ENCODE data around the gene S100B.

S100B gene

DNA sequence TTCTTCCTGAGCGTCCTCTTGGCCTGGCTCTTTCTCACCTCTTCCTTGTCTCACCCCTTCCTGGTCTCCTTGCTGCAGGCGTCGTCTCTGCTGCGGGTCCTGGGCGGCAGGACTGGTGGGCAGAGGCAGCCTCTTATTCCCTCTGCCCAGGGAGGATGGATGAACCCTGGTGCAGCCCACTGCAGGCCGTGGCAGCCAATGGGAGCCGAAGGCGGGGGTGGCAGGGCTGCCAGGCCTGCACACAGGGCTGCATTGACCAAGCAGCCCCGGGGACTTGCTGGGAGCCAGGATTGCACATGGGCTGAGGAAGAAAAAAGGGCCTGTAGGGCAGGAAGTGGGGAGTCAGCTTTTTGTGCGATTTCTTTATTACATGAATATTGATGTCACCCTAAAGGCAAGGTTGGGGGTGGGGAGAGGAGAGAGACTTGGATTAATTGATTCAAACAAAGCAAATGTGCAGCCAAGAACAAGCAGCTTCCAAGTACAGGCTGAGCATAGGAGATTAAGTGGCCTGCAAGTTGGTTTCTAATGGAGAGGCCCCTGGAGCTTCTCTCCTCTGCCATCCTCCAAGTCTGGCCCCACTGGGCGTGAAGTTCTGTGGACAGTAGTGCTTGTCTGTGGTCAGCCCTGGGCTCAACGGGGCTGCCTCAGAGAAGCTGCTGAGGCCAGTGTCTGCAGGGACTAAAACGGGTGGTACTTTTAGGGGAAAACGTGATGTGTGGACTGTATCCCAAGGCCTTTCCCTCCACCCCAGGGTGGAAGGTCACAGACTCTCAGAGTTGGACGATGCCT, at the start of gene S100B:
TSS of gene S100B (minus strand) at position 108 of the 792 bp plus-strand sequence. CDS start 2,667 bp downstream, outside the sequence.
- Histone ChIP-seq H3K4me3 (ENCODE audit: low read length) (no peak within 1 kb of the TSS), H3K9ac (ENCODE audit: low read depth, low read length) (no peak within 1 kb of the TSS), H3K36me3 (ENCODE audit: insufficient read depth, low read depth, low read length) (no peaks in the 10 kb centered on the region), H3K27ac (ENCODE audit: low read length) (no peak within 1 kb of the TSS), H3K27me3 (ENCODE audit: insufficient read depth, low read length) (no peaks in the 10 kb centered on the region), H3K9me3 (ENCODE audit: insufficient read depth, low read depth, low read length) (no peaks in the 10 kb centered on the region), H3K4me1 (ENCODE audit: insufficient read depth, low read length) (peaks cover 5% of the 10 kb centered on the region; the same call in 1 of the 2 replicates)

GRCh38 chr21:46651121-46651520, 46.2 kb upstream of the S100B start:
- H3K9ac ChIP-seq (ENCODE audit: low read depth, low read length), result no peak overlapping the region
- no peaks in the 10 kb centered on the region for H3K27me3 ChIP-seq (ENCODE audit: insufficient read depth, low read length)
- no peak overlapping the region for H3K4me3 ChIP-seq (ENCODE audit: low read length)
- H3K9me3 ChIP-seq (ENCODE audit: insufficient read depth, low read depth, low read length), result peaks cover 16% of the 10 kb centered on the region
- H3K4me1 ChIP-seq (ENCODE audit: insufficient read depth, low read length), result no peaks in the 10 kb centered on the region
- H3K36me3 ChIP-seq (ENCODE audit: insufficient read depth, low read depth, low read length), result peaks cover 96% of the 10 kb centered on the region
- H3K27ac ChIP-seq (ENCODE audit: low read length), result no peak overlapping the region

DNA sequence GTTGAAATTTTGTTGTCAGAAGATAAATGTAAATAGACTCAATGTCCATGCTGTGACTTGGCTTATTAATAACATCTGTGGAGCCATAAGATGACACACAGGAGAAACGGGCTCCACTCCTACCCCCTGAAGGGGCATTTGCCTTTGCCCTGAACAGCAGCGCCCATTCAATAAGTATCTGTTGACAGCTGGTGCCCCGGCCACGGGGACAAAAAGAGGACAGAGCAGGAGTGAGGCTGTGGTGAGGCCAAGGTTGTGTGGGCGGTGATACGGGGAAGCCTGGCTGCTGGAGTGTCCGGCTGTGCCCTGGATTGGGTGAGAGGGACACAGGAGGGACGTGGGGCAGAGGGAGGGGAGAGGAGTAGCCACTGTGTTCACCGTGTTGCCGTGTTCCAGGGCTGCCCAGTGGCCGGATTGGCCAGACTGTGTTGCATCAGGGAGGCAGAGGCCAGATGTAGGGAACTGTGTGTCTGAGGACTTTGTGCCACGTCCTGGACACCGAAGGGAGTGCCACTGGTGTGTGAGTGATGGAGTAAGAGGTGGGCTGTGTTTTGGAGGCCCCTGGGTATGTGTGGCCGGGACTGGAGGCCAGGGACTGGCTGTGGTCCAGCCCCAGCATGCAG, 45.7 kb upstream of the S100B start:
- H3K9me3 ChIP-seq (ENCODE audit: insufficient read depth, low read depth, low read length), result peaks cover 11% of the 10 kb centered on the region
- H3K9ac ChIP-seq (ENCODE audit: low read depth, low read length), result no peak overlapping the region
- H3K27ac ChIP-seq (ENCODE audit: low read length), result no peak overlapping the region
- peaks cover 96% of the 10 kb centered on the region for H3K36me3 ChIP-seq (ENCODE audit: insufficient read depth, low read depth, low read length)
- no peak overlapping the region for H3K4me3 ChIP-seq (ENCODE audit: low read length)
- H3K4me1 ChIP-seq (ENCODE audit: insufficient read depth, low read length), result no peaks in the 10 kb centered on the region
- no peaks in the 10 kb centered on the region for H3K27me3 ChIP-seq (ENCODE audit: insufficient read depth, low read length)

- no peaks in the 10 kb centered on the region for H3K4me1 ChIP-seq (ENCODE audit: insufficient read depth, low read length)
- no peaks in the 10 kb centered on the region for H3K27me3 ChIP-seq (ENCODE audit: insufficient read depth, low read length)
- H3K9me3 ChIP-seq (ENCODE audit: insufficient read depth, low read depth, low read length), result peaks cover under 1% of the 10 kb centered on the region
- no peak overlapping the region for H3K4me3 ChIP-seq (ENCODE audit: low read length)
- H3K36me3 ChIP-seq (ENCODE audit: insufficient read depth, low read depth, low read length), result peaks cover 96% of the 10 kb centered on the region
- H3K27ac ChIP-seq (ENCODE audit: low read length), result no peak overlapping the region
- no peak overlapping the region for H3K9ac ChIP-seq (ENCODE audit: low read depth, low read length)
Observed at GRCh38 chr21:46649356-46649755, 44.5 kb upstream of the S100B start.

- Histone ChIP-seq H3K9me3 (ENCODE audit: insufficient read depth, low read depth, low read length) (no peaks in the 10 kb centered on the region; the same call in none of the 2 replicates), H3K36me3 (ENCODE audit: insufficient read depth, low read depth, low read length) (peaks cover 96% of the 10 kb centered on the region), H3K4me3 (ENCODE audit: low read length) (no peak overlapping the region), H3K27me3 (ENCODE audit: insufficient read depth, low read length) (no peaks in the 10 kb centered on the region), H3K27ac (ENCODE audit: low read length) (no peak overlapping the region), H3K4me1 (ENCODE audit: insufficient read depth, low read length) (no peaks in the 10 kb centered on the region), H3K9ac (ENCODE audit: low read depth, low read length) (no peak overlapping the region)
Observed at GRCh38 chr21:46648539-46648938, 43.7 kb upstream of the S100B start.

- Histone ChIP-seq H3K9ac (ENCODE audit: low read depth, low read length) (no peak overlapping the region), H3K9me3 (ENCODE audit: insufficient read depth, low read depth, low read length) (no peaks in the 10 kb centered on the region; the same call in 1 of the 2 replicates), H3K27ac (ENCODE audit: low read length) (no peak overlapping the region), H3K27me3 (ENCODE audit: insufficient read depth, low read length) (no peaks in the 10 kb centered on the region), H3K36me3 (ENCODE audit: insufficient read depth, low read depth, low read length) (peaks cover 86% of the 10 kb centered on the region), H3K4me3 (ENCODE audit: low read length) (no peak overlapping the region), H3K4me1 (ENCODE audit: insufficient read depth, low read length) (no peaks in the 10 kb centered on the region)
Observed at GRCh38 chr21:46646541-46647154, 41.8 kb upstream of the S100B start.

DNA sequence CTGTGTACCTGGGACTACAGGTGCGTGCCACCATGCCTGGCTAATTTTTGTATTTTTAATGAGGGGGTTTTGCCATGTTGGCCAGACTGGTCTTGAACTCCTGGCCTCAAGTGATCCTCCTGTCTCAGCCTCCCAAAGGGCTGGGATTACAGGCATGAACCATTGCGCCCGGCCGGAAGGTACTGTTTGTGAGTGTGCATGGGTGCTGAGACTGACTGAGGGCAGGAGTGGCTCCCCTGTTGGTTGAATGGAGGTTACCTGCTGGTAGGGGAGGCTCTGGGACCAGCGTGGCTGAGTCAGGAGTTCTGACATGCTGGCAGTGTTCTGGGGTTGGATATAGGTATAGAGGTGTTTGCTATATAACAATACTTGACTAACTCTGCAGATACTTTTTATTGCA, 41.0 kb upstream of the S100B start:
- no peak overlapping the region for H3K27ac ChIP-seq (ENCODE audit: low read length)
- H3K9ac ChIP-seq (ENCODE audit: low read depth, low read length), result no peak overlapping the region
- H3K4me1 ChIP-seq (ENCODE audit: insufficient read depth, low read length), result no peaks in the 10 kb centered on the region
- peaks cover 88% of the 10 kb centered on the region for H3K36me3 ChIP-seq (ENCODE audit: insufficient read depth, low read depth, low read length)
- H3K9me3 ChIP-seq (ENCODE audit: insufficient read depth, low read depth, low read length), result no peaks in the 10 kb centered on the region; the same call in 1 of the 2 replicates
- H3K4me3 ChIP-seq (ENCODE audit: low read length), result no peak overlapping the region
- no peaks in the 10 kb centered on the region for H3K27me3 ChIP-seq (ENCODE audit: insufficient read depth, low read length)

DNA sequence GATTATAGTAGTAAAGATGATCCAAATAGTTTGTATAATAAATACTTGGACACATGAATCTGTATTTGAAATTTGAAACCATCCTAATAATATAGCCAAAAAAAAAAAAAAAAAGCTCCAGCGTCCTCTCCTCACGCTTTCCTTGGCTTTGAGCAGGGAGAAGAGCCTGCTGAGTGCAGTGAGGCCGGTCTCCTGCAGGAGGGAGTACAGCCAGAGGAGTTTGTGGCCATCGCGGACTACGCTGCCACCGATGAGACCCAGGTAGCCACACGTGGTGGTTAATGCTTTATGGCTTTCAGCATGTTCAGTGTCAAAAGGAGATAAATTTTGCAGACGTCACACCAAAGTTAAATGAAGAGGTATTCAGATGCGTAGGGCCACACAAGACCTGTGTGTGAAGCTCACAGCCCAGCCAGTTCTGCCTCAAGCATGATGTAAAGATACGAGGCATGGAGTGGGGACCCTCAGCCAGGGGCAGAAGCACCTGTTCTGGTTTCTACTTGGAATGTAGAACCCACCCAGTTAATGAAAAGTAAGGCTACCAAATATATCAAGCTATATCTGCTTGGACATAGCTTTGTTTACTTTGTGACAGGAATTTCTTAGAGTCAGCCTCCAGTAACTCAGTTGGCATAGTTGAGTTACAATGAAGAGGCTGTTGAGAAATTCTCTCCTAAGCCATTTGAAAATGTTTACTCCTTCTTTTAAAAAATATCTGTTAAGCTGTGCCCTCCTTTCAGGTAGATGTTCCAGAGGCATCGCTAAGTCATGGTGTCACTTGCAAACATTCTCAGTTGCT, 38.7 kb upstream of the S100B start:
- H3K4me3 ChIP-seq (ENCODE audit: low read length), result no peak overlapping the region
- no peaks in the 10 kb centered on the region for H3K27me3 ChIP-seq (ENCODE audit: insufficient read depth, low read length)
- peaks cover 69% of the 10 kb centered on the region for H3K36me3 ChIP-seq (ENCODE audit: insufficient read depth, low read depth, low read length)

DNA sequence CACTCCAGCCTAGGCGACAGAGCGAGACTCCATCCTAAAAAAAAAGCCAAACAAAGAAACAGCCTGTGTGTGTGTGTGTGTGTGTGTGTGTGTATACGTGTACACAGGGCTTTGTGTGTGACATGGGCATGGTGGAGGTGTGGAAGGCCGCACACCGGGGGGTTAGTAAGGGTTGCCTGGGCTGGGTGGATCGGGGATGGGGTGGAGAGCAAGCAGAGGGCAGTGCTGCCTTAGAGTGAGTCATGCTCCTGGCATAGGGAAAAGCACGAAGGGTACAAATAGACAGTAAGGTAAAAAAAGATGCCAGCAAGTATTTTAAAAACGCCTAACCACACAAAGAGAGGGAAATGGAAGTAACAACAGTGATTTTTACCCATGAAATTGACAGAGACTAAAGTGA, 36.8 kb upstream of the S100B start:
- peaks cover 68% of the 10 kb centered on the region for H3K36me3 ChIP-seq (ENCODE audit: insufficient read depth, low read depth, low read length)
- H3K4me1 ChIP-seq (ENCODE audit: insufficient read depth, low read length), result no peaks in the 10 kb centered on the region
- no peaks in the 10 kb centered on the region for H3K9me3 ChIP-seq (ENCODE audit: insufficient read depth, low read depth, low read length)
- no peak overlapping the region for H3K9ac ChIP-seq (ENCODE audit: low read depth, low read length)
- no peaks in the 10 kb centered on the region for H3K27me3 ChIP-seq (ENCODE audit: insufficient read depth, low read length)
- H3K4me3 ChIP-seq (ENCODE audit: low read length), result no peak overlapping the region
- no peak overlapping the region for H3K27ac ChIP-seq (ENCODE audit: low read length)

More for the DNA sequence above, 38.7 kb upstream of the S100B start:
- Histone ChIP-seq H3K9ac (ENCODE audit: low read depth, low read length) (no peak overlapping the region), H3K9me3 (ENCODE audit: insufficient read depth, low read depth, low read length) (no peaks in the 10 kb centered on the region; the same call in 1 of the 2 replicates), H3K27ac (ENCODE audit: low read length) (no peak overlapping the region), H3K4me1 (ENCODE audit: insufficient read depth, low read length) (no peaks in the 10 kb centered on the region)

GRCh38 chr21:46639489-46640386, 34.9 kb upstream of the S100B start:
- Histone ChIP-seq H3K36me3 (ENCODE audit: insufficient read depth, low read depth, low read length) (peaks cover 49% of the 10 kb centered on the region), H3K27ac (ENCODE audit: low read length) (no peak overlapping the region), H3K4me3 (ENCODE audit: low read length) (no peak overlapping the region), H3K4me1 (ENCODE audit: insufficient read depth, low read length) (no peaks in the 10 kb centered on the region; the same call in 1 of the 2 replicates), H3K27me3 (ENCODE audit: insufficient read depth, low read length) (no peaks in the 10 kb centered on the region), H3K9me3 (ENCODE audit: insufficient read depth, low read depth, low read length) (no peaks in the 10 kb centered on the region), H3K9ac (ENCODE audit: low read depth, low read length) (no peak overlapping the region)
